Measurements from ENCODE around the gene TMEM106C.

The TMEM106C gene

GRCh38 chr12:47986832-47987231 lies 23.4 kb downstream of the TMEM106C start:
- no peak for DNase-seq (ENCODE audit: low read depth in 2 of 2)
- TF ChIP-seq CTCF (IDR thresholded peaks at IDR 0.05; ENCODE audit: low read depth, low read length): no peak
- no peak overlapping the region for H3K4me3 ChIP-seq (replicated peaks in 1 of 2; ENCODE audit: low read depth in 2 of 2, low read length in 2 of 2)

GRCh38 chr12:47987411-47988072 lies 24.1 kb downstream of the TMEM106C start:
- no peak overlapping the region for H3K4me3 ChIP-seq (replicated peaks in 1 of 2; ENCODE audit: low read depth in 2 of 2, low read length in 2 of 2)
- DNase-seq (ENCODE audit: low read depth in 2 of 2): peak in 1 of 2 donors; percentile 12
- TF ChIP-seq CTCF (IDR thresholded peaks at IDR 0.05; ENCODE audit: low read depth, low read length): no peak

GRCh38 chr12:47988073-47989022 lies 25.0 kb downstream of the TMEM106C start:
- no peak for DNase-seq (ENCODE audit: low read depth in 2 of 2)
- H3K4me3 ChIP-seq (replicated peaks in 1 of 2; ENCODE audit: low read depth in 2 of 2, low read length in 2 of 2): no peak overlapping the region
- no peak for TF ChIP-seq CTCF (IDR thresholded peaks at IDR 0.05; ENCODE audit: low read depth, low read length)

- no peak overlapping the region for H3K4me3 ChIP-seq (replicated peaks in 1 of 2; ENCODE audit: low read depth in 2 of 2, low read length in 2 of 2)
- no peak for DNase-seq (ENCODE audit: low read depth in 2 of 2)
- TF ChIP-seq CTCF (IDR thresholded peaks at IDR 0.05; ENCODE audit: low read depth, low read length): no peak
Measured at GRCh38 chr12:47989023-47989417, 25.6 kb downstream of the TMEM106C start.

GRCh38 chr12:47989666-47990065 lies 26.3 kb downstream of the TMEM106C start:
- H3K4me3 ChIP-seq (replicated peaks in 1 of 2; ENCODE audit: low read depth in 2 of 2, low read length in 2 of 2): no peak overlapping the region
- no peak for TF ChIP-seq CTCF (IDR thresholded peaks at IDR 0.05; ENCODE audit: low read depth, low read length)
- no peak for DNase-seq (ENCODE audit: low read depth in 2 of 2)

- DNase-seq (ENCODE audit: low read depth in 2 of 2): peak; percentile 14 to 36
- no peak overlapping the region for H3K4me3 ChIP-seq (replicated peaks in 1 of 2; ENCODE audit: low read depth in 2 of 2, low read length in 2 of 2)
- TF ChIP-seq CTCF (IDR thresholded peaks at IDR 0.05; ENCODE audit: low read depth, low read length): no peak
Measured at GRCh38 chr12:47990351-47991105, 27.1 kb downstream of the TMEM106C start.

Data from cardiac fibroblast (primary cell).